HEK293 (cell line): ENCODE measurements around the gene ZBTB20.
A peak's percentile ranks its signal among the peaks of the same experiment; 100 is the strongest.

Source experiments
- CTCF ChIA-PET: fragments of 350-600 bp; formaldehyde crosslinking; extraction: SDS; loops from one replicate; lab custom pipeline; 2021; ENCODE audit warnings: antibody characterized with exemption; lab: Yijun Ruan, JAX
- POLR2A ChIA-PET: fragments of 300-600 bp; formaldehyde crosslinking; extraction: SDS; loops from one replicate; lab custom pipeline; 2020; ENCODE audit warnings: antibody characterized with exemption, inconsistent platforms; lab: Yijun Ruan, JAX
- H3K27ac ChIP-seq: fragments of 200-500 bp; sonication (Bioruptor generic); 2 replicates; pipeline ENCODE4 v1.5.1; 2014; ENCODE audit warnings: low read depth, low read length, control low read depth, inconsistent platforms; ENCODE audit errors: extremely low read depth
- H3K36me3 ChIP-seq, 2 experiments: fragments of 200-500 bp in 1 of 2; sonication (Bioruptor generic) in 1 of 2; 1 replicate in 1 of 2; 2 replicates in 1 of 2; pipeline ENCODE4 v1.5.1; 2014 to 2017; ENCODE audit warnings: inconsistent platforms in 2 of 2, low read length in 2 of 2; ENCODE audit not compliant: control insufficient read depth in 2 of 2, insufficient read depth in 1 of 2
- H3K4me1 ChIP-seq: fragments of 200-500 bp; sonication (Bioruptor generic); 2 replicates; pipeline ENCODE4 v1.5.1; 2014; ENCODE audit warnings: mild to moderate bottlenecking, low read length, inconsistent platforms; ENCODE audit not compliant: control insufficient read depth, insufficient read depth
- H3K4me3 ChIP-seq: 2 replicates; pipeline ENCODE4 v1.5.1; 2011; ENCODE audit warnings: low read depth, mild to moderate bottlenecking, control low read depth, low read length, moderate library complexity
- H3K9me3 ChIP-seq: fragments of 200-500 bp; sonication (Bioruptor generic); 2 replicates; pipeline ENCODE4 v1.5.1; 2014; ENCODE audit warnings: low read depth, low read length, inconsistent platforms; ENCODE audit not compliant: control insufficient read depth, insufficient read depth
- CTCF ChIP-seq: fragments of 450-650 bp; formaldehyde crosslinking; IDR thresholded peaks from 2 replicates; pipeline ENCODE4 v1.5.1; 2016; ENCODE audit warnings: missing biosample characterization, missing genetic modification characterization
- GLIS1 ChIP-seq: fragments of 450-650 bp; formaldehyde crosslinking; IDR thresholded peaks from 2 replicates; pipeline ENCODE4 v1.5.1; 2016; ENCODE audit warnings: missing biosample characterization, missing genetic modification characterization
- KLF7 ChIP-seq: fragments of 450-650 bp; formaldehyde crosslinking; IDR thresholded peaks from 2 replicates; pipeline ENCODE4 v1.5.1; 2016; ENCODE audit warnings: missing biosample characterization, missing genetic modification characterization, borderline replicate concordance
- SP2 ChIP-seq: fragments of 450-650 bp; formaldehyde crosslinking; IDR thresholded peaks from 2 replicates; pipeline ENCODE4 v1.5.1; 2016; ENCODE audit warnings: missing biosample characterization, missing genetic modification characterization
- SP3 ChIP-seq: fragments of 450-650 bp; formaldehyde crosslinking; IDR thresholded peaks from 2 replicates; pipeline ENCODE4 v1.5.1; 2016; ENCODE audit warnings: missing biosample characterization, missing genetic modification characterization
- SP7 ChIP-seq: fragments of 450-650 bp; formaldehyde crosslinking; IDR thresholded peaks from 2 replicates; pipeline ENCODE4 v1.5.1; 2016; ENCODE audit warnings: missing biosample characterization, missing genetic modification characterization
- TCF7L2 ChIP-seq: IDR thresholded peaks from 2 replicates; pipeline ENCODE4 v1.6.1; 2011; ENCODE audit warnings: low read depth, mild to moderate bottlenecking, inconsistent platforms, low read length, moderate library complexity, borderline replicate concordance
- ZBTB11 ChIP-seq: fragments of 450-650 bp; formaldehyde crosslinking; conservative IDR thresholded peaks from 2 replicates; pipeline ENCODE4 v1.5.1; 2016; ENCODE audit warnings: low read depth, missing biosample characterization, missing genetic modification characterization
- ZFP41 ChIP-seq: fragments of 450-650 bp; formaldehyde crosslinking; IDR thresholded peaks from 2 replicates; pipeline ENCODE4 v1.5.1; 2016; ENCODE audit warnings: missing biosample characterization, missing genetic modification characterization, borderline replicate concordance
- ZIC2 ChIP-seq: fragments of 450-650 bp; formaldehyde crosslinking; IDR thresholded peaks from 2 replicates; pipeline ENCODE4 v1.5.1; 2016; ENCODE audit warnings: missing biosample characterization, missing genetic modification characterization
- ZNF23 ChIP-seq: fragments of 450-650 bp; formaldehyde crosslinking; IDR thresholded peaks from 2 replicates; pipeline ENCODE4 v1.5.1; 2016; ENCODE audit warnings: missing biosample characterization, missing genetic modification characterization, borderline replicate concordance
- ZNF24 ChIP-seq: fragments of 450-650 bp; formaldehyde crosslinking; IDR thresholded peaks from 2 replicates; pipeline ENCODE4 v1.5.1; 2016; ENCODE audit warnings: missing biosample characterization, missing genetic modification characterization
- ZNF341 ChIP-seq: fragments of 450-650 bp; formaldehyde crosslinking; IDR thresholded peaks from 2 replicates; pipeline ENCODE4; 2016; ENCODE audit warnings: low read depth, missing biosample characterization, missing genetic modification characterization
- ZNF510 ChIP-seq: fragments of 450-650 bp; formaldehyde crosslinking; IDR thresholded peaks from 2 replicates; pipeline ENCODE4 v1.5.1; 2018; ENCODE audit warnings: mild to moderate bottlenecking, missing genetic modification characterization, missing biosample characterization; ENCODE audit not compliant: insufficient replicate concordance
- ZNF549 ChIP-seq: fragments of 450-650 bp; IDR thresholded peaks from 2 replicates; pipeline ENCODE4 v1.5.1; 2018; ENCODE audit warnings: missing biosample characterization, missing genetic modification characterization, mild to moderate bottlenecking, inconsistent platforms, moderate library complexity
- ZNF600 ChIP-seq: fragments of 450-650 bp; formaldehyde crosslinking; IDR thresholded peaks from 2 replicates; pipeline ENCODE4 v1.5.1; 2016; ENCODE audit warnings: missing biosample characterization, missing genetic modification characterization
- ZNF621 ChIP-seq: fragments of 450-650 bp; formaldehyde crosslinking; IDR thresholded peaks from 2 replicates; pipeline ENCODE4 v1.5.1; 2017; ENCODE audit warnings: missing biosample characterization, missing genetic modification characterization
- ZNF654 ChIP-seq: fragments of 450-650 bp; formaldehyde crosslinking; IDR thresholded peaks from 2 replicates; pipeline ENCODE4 v1.5.1; 2016; ENCODE audit warnings: low read depth, missing biosample characterization, missing genetic modification characterization
- ZNF707 ChIP-seq: fragments of 450-650 bp; formaldehyde crosslinking; IDR thresholded peaks from 2 replicates; pipeline ENCODE4 v1.5.1; 2016; ENCODE audit warnings: missing biosample characterization, missing genetic modification characterization
- ZNF777 ChIP-seq: fragments of 450-650 bp; formaldehyde crosslinking; IDR thresholded peaks from 2 replicates; pipeline ENCODE4 v1.5.1; 2017; ENCODE audit warnings: missing biosample characterization, missing genetic modification characterization, borderline replicate concordance
- ZNF843 ChIP-seq: fragments of 450-650 bp; formaldehyde crosslinking; IDR thresholded peaks from 2 replicates; pipeline ENCODE4 v1.5.1; 2016; ENCODE audit warnings: missing biosample characterization, missing genetic modification characterization
- ZSCAN23 ChIP-seq: fragments of 450-650 bp; formaldehyde crosslinking; IDR thresholded peaks from 2 replicates; pipeline ENCODE4 v1.5.1; 2016; ENCODE audit warnings: missing biosample characterization, missing genetic modification characterization
- ZSCAN4 ChIP-seq: fragments of 450-650 bp; formaldehyde crosslinking; IDR thresholded peaks from 2 replicates; pipeline ENCODE4 v1.5.1; 2017; ENCODE audit warnings: missing biosample characterization, missing genetic modification characterization
- ZSCAN5A ChIP-seq: fragments of 450-650 bp; formaldehyde crosslinking; IDR thresholded peaks from 2 replicates; pipeline ENCODE4 v1.5.1; 2016; ENCODE audit warnings: missing biosample characterization, missing genetic modification characterization
- TF ChIP-seq, protein P1 (sequence below): fragments of 450-650 bp; formaldehyde crosslinking; IDR thresholded peaks from 2 replicates; pipeline ENCODE4 v1.5.1; 2017; ENCODE audit warnings: missing biosample characterization, missing genetic modification characterization

The ZBTB20 gene

GRCh38 chr3:114290911-114291901 lies 855.9 kb downstream of the ZBTB20 start:
- no peak overlapping the region for H3K27ac ChIP-seq
- CTCF ChIA-PET: interaction anchor here (0.6 to 1.6 kb wide), 23 partner anchors 8 to 1524 kb away, joined by 3 to 7 read pairs (median 3); no protein-coding TSS in a partner anchor
- H3K36me3 ChIP-seq: no peaks in the 10 kb centered on the region
- TF ChIP-seq SP2 (tag by site-specific recombination) (no peak), ZNF654 (tag by site-specific recombination) (peak; percentile 28; the same call in 1 of the 2 replicates), ZIC2 (peak; percentile 36; the same call in 1 of the 2 replicates), SP3 (tag by site-specific recombination) (no peak), GLIS1 (tag by site-specific recombination) (peak; percentile 44; the same call in 1 of the 2 replicates), CTCF (peak; percentile 38; the same call in 1 of the 2 replicates), ZNF549 (tag by site-specific recombination) (no peak), ZSCAN23 (tag by site-specific recombination) (no peak), SP7 (no peak), ZNF600 (no peak), ZBTB11 (peak; percentile 88)
- TF ChIP-seq, protein P1, sequence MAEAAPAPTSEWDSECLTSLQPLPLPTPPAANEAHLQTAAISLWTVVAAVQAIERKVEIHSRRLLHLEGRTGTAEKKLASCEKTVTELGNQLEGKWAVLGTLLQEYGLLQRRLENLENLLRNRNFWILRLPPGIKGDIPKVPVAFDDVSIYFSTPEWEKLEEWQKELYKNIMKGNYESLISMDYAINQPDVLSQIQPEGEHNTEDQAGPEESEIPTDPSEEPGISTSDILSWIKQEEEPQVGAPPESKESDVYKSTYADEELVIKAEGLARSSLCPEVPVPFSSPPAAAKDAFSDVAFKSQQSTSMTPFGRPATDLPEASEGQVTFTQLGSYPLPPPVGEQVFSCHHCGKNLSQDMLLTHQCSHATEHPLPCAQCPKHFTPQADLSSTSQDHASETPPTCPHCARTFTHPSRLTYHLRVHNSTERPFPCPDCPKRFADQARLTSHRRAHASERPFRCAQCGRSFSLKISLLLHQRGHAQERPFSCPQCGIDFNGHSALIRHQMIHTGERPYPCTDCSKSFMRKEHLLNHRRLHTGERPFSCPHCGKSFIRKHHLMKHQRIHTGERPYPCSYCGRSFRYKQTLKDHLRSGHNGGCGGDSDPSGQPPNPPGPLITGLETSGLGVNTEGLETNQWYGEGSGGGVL (tag by site-specific recombination): no peak
- H3K4me3 ChIP-seq: no peak overlapping the region
- H3K4me1 ChIP-seq: no peaks in the 10 kb centered on the region
- POLR2A ChIA-PET: no interaction called here
- H3K9me3 ChIP-seq: no peaks in the 10 kb centered on the region

DNA sequence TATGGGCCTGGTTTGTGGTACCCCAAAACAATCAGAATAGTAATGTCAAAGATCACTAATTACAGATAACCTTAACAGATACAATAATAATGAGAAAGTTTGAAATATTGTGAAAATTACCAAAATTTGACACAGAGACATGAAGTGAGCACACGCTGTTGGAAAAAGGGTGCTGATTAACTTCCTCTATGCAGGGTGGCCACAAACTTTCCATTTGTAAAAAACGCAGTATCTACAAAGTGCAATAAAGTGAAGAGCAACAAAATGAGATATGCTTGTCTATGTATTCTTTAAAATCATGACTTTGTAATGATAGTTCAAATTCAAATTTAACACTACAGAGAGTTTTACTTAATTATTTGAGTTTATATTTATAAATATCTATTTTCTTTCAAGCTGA lies 860.8 kb downstream of the ZBTB20 start:
- H3K27ac ChIP-seq: no peak overlapping the region
- POLR2A ChIA-PET: no interaction called here
- no peaks in the 10 kb centered on the region for H3K9me3 ChIP-seq
- CTCF ChIA-PET: no interaction called here
- no peak overlapping the region for H3K4me3 ChIP-seq
- H3K36me3 ChIP-seq: no peaks in the 10 kb centered on the region
- no peaks in the 10 kb centered on the region for H3K4me1 ChIP-seq
- no peak for TF ChIP-seq ZNF621
- TF ChIP-seq ZSCAN5A (tag by site-specific recombination): no peak
- no peak for TF ChIP-seq ZNF843
- no peak for TF ChIP-seq ZNF341 (tag by site-specific recombination)
- no peak for TF ChIP-seq KLF7 (tag by site-specific recombination)
- no peak for TF ChIP-seq ZFP41 (tag by site-specific recombination)
- no peak for TF ChIP-seq ZNF777 (tag by site-specific recombination)
- no peak for TF ChIP-seq ZNF707
- no peak for TF ChIP-seq TCF7L2
- no peak for TF ChIP-seq ZNF23 (tag by site-specific recombination)
- no peak for TF ChIP-seq ZNF510 (tag by site-specific recombination)
- no peak for TF ChIP-seq ZNF24 (tag by site-specific recombination)
- TF ChIP-seq ZSCAN4 (tag by site-specific recombination): no peak
